HG02798 (cell line): ENCODE results near the gene CETP.
"Not testable (repeated sequence)": the region's sequence is repeated elsewhere in the genome, so short reads cannot be mapped to it uniquely, and the experiment has no call there.

ENCODE experiments used
- ATAC-seq: cut with Tn5 transposase; IDR thresholded peaks from one replicate; pipeline ENCODE4 v1.9.1; 2021; ENCODE audit warnings: mild to moderate bottlenecking; ENCODE audit not compliant: unreplicated experiment, poor library complexity

Gene CETP

GRCh38 chr16:56977216-56977615, 15.5 kb downstream of the CETP start:
- ATAC-seq: no peak

- no peak for ATAC-seq
These were observed 16.2 kb downstream of the CETP start for GRCh38 chr16:56977823-56978430.

DNA sequence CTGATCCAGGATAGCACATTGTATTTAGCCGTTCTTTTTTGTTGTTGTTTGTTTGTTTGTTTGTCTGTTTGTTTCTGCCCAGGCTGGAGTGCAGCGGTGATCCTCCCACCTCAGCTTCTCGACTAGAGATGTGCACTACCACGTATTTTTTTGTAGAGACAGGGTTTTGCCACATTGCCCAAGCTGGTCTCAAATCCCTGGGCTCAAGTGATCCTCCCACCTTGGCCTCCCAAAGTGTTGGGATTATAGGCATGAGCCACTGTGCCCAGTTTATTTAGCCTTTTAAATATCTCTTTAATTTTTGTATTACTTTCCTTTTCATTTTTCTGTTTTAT, 18.4 kb downstream of the CETP start:
- no peak for ATAC-seq

DNA sequence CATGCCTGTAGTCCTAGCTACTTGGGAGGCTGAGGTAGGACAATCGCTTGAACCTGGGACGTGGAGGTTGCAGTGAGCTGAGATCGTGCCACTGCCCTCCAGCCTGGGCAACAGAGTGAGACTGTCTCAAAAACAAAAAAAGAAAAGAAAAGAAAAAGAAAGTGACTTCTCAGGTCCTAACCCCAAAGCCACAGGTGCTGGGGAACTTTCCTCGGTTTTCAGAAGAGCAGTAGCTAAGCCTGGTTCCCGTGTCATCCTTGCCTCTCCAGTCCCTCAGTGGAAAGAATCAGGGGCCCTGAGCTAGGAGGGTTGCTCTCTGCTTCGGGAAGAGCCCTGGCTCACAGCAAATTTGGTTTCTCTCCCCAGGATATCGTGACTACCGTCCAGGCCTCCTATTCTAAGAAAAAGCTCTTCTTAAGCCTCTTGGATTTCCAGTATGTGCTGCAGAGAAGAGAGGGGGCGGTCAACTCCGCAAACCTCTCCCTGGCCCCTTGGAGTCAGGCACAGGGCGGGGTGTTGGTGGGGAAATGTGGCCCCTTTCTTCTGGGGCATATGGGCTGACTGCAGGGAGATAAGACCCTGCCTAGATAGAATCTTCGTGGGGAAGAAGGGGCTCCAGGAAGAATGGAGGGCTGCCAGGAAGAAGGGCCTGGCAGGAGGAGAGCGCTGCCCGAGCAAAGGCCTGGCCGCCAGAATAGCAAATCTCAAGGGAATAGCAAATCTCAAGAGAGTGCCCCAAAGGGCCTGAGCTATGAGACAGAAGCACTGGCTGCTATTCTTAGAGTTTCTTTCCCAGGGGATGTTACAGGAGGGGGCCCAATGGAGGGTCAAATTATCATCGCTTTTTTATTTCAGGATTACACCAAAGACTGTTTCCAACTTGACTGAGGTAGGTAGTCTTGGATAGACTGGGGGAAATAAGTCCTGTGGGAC, 19.3 kb downstream of the CETP start:
- peak; percentile 40 for ATAC-seq

DNA sequence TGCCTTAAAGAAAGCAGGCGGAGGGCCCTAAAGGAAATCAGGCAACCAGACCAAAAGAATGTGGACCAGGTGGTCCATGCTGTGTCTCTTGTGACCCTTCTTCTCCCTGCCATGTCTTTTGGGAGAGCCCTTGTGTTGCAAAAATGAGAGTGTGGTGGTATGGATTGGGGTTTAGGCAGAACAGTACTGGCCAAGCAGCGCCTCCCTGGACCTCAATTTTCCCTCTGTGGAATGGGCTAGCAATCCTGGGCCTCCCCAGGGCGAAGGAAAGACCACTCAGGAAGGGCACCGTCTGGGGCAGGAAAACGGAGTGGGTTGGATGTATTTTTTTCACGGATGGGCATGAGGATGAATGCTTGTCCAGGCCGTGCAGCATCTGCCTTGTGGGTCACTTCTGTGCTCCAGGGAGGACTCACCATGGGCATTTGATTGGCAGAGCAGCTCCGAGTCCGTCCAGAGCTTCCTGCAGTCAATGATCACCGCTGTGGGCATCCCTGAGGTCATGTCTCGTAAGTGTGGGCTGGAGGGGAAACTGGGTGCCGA, 20.1 kb downstream of the CETP start:
- no peak for ATAC-seq

DNA sequence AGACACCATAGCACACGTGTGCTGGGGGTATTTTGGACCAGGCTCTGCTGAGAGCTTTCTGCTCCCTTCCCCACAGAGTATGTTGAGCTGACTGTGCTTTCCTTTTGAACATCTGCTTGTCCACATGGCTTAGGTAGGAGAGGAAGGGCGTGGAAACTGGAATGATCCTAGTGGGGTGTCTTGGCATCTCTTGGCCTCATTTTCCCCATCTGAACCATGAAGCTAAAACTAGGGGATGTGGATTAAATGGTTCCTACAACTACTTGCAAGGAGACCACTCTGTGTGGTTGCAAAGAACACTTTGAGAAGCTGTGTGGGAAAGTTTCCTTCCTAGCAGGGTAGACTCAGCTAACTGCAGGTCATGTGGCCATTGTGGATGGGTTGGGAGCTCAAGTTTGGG, 20.9 kb downstream of the CETP start:
- no peak for ATAC-seq

DNA sequence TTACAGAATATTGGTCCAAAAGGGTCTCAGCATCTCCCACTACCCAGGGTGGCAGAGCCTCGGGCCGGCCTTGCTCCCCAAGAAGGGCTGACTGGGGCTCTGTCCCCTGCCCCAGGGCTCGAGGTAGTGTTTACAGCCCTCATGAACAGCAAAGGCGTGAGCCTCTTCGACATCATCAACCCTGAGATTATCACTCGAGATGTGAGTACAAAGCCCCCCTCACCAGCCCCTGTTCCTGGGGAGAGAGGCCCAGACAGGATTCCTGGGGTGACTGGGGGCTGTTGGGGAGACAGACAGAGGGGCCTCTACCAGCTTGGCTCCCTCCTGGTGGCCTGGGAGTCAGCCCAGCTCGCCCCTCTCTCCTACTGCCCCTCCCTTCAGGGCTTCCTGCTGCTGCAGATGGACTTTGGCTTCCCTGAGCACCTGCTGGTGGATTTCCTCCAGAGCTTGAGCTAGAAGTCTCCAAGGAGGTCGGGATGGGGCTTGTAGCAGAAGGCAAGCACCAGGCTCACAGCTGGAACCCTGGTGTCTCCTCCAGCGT, 21.5 kb downstream of the CETP start:
- no peak for ATAC-seq

DNA sequence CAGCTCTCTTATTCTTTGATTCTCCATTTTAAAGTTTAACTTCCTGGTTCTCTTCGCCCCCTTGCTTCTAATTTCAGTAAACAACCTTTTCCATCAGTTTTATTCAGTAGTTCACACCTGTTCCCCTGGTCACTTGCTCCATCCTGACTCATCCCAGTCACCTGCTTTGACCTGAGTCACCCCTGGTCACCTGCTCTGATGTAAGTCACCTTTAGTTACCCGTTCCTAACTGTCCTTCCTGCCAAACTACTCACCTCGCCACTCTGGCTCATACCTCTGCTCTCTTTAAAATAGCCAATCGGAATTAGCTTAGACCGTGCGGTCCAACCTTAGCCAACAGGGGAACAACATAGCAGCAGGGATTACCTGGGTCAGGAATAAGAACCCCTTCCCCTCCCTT, 22.9 kb downstream of the CETP start:
- no peak for ATAC-seq

GRCh38 chr16:56985288-56985961, 23.7 kb downstream of the CETP start:
- ATAC-seq: no peak

DNA sequence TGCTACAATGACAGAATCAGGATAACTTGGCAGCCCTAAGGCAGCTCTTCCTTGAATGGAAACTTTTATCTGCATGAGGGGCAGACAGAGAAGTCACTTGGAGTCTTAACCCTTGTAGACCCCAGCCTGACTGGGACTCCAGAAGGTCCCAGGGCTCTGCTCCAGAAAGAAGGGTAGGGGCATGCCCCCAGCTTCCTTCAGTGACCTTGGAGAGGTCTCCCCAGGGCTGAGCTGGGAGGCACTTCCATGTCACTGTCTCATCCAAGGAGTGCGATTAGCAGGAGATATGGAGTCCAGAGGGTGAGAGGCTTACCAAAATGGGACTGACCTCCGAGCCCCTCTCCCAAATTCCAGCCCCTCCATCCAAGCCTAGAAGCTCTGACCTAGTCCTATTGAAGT, 24.2 kb downstream of the CETP start:
- ATAC-seq: no peak

DNA sequence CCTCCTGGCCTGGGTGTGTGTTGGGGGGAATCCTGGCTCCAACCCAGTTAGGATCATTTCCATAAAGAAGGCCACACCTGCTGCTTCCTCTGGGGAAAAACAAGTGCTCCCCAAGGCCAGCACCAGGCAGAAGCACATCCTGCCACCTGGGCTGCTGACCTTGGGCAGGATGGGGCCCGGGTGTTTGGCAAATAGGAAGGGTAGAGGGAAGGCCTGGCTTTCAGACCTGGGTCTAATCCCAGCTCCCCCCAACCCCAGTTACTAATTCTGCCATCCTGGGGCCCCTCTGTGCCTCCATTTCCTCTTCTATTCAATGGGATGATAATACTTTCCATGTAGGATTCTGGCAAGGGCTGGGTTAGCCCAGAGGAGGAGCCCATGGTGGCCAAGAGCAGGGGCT, 24.6 kb downstream of the CETP start:
- no peak for ATAC-seq

GRCh38 chr16:56986908-56987307, 25.2 kb downstream of the CETP start:
- not testable (repeated sequence) for ATAC-seq

DNA sequence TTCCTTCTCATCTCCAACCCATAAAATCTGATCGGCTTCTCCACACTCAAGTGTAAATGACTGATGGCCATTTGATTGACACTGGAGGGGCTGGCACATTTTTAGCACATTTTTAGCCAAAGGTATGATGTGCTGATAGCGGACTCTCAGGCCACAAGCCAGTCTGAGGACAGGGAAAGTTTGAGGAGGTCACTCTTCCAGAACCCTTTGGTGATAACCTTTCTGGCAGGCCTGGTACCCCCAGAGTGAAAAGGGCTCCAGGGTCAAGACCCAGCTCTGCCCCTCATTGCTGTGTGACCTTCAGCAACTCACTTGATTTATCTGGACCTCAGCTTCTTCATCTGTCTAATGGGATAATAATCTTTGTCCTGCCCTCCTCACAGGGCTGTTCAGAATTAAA, 25.9 kb downstream of the CETP start:
- ATAC-seq: no peak

GRCh38 chr16:56988161-56988947, 26.6 kb downstream of the CETP start:
- no peak for ATAC-seq

GRCh38 chr16:56988948-56989945, 27.5 kb downstream of the CETP start, which contains the start of gene NLRC5:
TSS of gene NLRC5 (plus strand) at chr16:56989557. CDS start at chr16:57020713, 31,156 bp downstream.
- ATAC-seq: peak; percentile 75

DNA sequence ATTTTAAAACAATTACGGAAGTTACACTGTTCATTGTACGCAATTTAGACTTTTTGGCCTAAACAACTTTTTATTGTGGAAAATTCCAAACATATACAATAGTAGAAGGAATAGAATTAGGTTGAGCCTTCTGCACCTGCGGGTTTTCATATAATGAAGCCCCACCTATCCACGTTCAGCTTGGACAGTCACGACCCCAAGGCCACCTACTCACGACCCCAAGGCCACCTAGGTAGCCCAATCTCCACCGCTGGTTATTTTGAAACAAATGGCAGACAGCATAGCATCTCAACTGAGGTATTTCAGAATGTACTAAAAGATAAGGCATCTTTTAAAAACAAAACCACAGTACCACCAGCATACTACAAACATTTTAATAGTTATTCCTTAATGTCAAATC, 28.2 kb downstream of the CETP start:
- no peak for ATAC-seq

DNA sequence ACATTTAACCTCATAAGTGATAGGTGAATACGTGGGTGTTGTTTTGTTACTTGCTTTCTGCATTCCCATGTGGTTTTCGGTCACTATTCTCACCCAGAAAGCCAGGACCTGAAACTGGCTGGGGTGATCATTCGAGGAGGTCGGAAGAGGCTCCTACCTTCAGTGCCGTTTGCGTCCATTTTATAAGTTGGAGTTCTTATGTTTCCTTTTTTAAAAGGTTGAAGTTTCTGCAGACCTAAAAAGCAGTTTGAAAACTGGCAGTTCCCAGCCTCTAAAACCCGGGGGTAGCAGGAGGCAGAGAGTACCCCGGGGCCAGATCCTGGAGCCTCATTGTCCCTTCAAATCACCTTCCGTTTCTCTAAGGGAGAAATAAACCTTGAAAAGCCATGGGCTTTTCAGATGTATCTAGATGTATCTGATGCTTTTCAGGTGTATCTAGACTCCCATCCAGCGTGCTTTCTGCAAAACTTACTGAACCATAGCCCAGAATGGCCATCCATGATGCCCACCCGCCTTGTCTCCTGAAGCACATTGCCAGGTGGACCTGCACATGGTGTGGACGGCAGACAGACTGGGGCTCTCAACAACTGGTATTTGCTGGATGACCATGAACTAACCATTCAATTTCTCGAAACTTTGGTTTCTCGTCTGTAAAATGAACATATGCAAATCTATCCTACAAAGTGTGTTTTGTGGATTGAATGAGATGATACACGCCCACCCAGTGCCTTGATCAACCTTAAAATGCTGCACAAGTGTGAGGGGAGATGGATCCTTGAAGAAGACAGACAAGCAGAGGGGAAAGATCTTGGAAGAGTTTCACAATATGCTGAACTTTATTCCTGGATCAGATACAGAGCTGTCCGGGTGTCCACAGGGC, 28.9 kb downstream of the CETP start:
- ATAC-seq: no peak

GRCh38 chr16:56992431-56992830, 30.7 kb downstream of the CETP start:
- ATAC-seq: not testable (repeated sequence)
